ENCODE results near the gene FGD5.
A peak's percentile ranks its signal among the peaks of the same experiment; 100 is the strongest.

The FGD5 gene

DNA sequence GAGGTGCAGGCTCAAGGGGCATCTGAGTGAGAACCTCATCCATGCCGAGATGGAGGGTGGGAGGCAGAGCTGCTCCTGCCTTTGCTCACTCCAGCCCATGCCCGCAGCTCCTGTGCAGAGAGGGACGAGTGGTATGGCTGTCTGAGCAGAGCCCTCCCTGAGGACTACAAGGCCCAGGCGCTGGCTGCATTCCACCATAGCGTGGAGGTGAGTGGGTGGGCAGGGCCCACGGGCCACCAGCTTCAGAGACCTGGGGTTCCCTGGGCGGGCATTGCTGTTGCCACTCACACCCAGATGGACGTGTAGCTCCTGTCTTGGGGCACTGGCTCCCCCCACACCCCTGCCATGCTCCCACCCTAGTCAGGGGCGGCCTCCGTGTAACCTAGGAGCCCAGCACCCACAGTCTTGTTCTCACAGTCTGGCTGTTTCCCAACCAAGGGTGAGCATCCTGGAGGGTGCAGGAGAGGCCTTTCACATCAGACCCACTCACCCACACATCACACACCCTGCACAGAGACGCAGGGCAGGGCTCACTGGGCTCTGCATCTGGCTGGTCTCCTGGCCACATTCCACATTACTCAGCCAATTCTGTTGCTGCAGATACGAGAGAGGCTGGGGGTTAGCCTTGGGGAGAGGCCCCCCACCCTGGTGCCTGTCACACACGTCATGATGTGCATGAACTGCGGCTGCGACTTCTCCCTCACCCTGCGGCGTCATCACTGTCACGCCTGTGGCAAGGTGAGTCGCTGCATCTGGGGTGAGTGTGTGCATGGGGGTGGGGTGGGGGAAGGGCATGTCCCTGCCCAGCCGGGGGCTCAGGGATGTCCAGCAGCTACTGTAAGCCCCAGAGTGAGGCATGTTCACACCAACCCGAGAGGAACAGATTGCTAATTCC is 103.3 kb downstream of the FGD5 start:
- intact Hi-C loops (cut with micrococcal nuclease), result loop anchor here (1.0 to 2.0 kb wide), 3 partner anchors 131 to 288 kb away; no protein-coding TSS in a partner anchor
- Mint-ChIP-seq H3K27ac (no peak overlapping the region), H3K36me3 (ENCODE audit: low read depth) (no peaks in the 10 kb centered on the region), H3K4me3 (no peak overlapping the region), H3K4me1 (ENCODE audit: low read depth) (no peaks in the 10 kb centered on the region), H3K9me3 (no peaks in the 10 kb centered on the region), H3K27me3 (no peaks in the 10 kb centered on the region)

DNA sequence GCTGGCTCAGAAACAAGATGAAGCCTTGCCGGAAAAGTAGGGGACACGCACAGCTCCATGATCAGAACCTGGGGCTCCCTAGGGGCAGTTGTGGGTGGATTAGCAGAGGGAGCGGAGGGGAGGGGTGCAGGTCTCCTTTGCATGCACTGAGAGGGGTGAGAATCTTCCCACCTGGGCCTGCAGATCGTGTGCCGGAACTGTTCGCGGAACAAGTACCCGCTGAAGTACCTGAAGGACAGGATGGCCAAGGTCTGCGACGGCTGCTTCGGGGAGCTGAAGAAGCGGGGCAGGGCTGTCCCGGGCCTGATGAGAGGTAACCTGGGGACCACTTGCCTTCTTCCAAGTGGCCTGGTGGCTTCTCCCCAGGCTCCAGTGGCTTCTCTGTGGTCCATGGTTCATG is 104.1 kb downstream of the FGD5 start:
- no peaks in the 10 kb centered on the region for H3K27me3 Mint-ChIP-seq
- intact Hi-C loops (cut with micrococcal nuclease), result no loop called here
- no peaks in the 10 kb centered on the region for H3K9me3 Mint-ChIP-seq
- H3K27ac Mint-ChIP-seq, result no peak overlapping the region
- no peak overlapping the region for H3K4me3 Mint-ChIP-seq
- no peaks in the 10 kb centered on the region for H3K4me1 Mint-ChIP-seq (ENCODE audit: low read depth)
- no peaks in the 10 kb centered on the region for H3K36me3 Mint-ChIP-seq (ENCODE audit: low read depth)

- Mint-ChIP-seq H3K4me1 (ENCODE audit: low read depth) (no peaks in the 10 kb centered on the region), H3K9me3 (no peaks in the 10 kb centered on the region), H3K36me3 (ENCODE audit: low read depth) (no peaks in the 10 kb centered on the region), H3K27ac (no peak overlapping the region), H3K27me3 (no peaks in the 10 kb centered on the region), H3K4me3 (no peak overlapping the region)
- intact Hi-C loops (cut with micrococcal nuclease), result no loop called here
These were observed 104.7 kb downstream of the FGD5 start for GRCh38 chr3:14923476-14923875.

DNA sequence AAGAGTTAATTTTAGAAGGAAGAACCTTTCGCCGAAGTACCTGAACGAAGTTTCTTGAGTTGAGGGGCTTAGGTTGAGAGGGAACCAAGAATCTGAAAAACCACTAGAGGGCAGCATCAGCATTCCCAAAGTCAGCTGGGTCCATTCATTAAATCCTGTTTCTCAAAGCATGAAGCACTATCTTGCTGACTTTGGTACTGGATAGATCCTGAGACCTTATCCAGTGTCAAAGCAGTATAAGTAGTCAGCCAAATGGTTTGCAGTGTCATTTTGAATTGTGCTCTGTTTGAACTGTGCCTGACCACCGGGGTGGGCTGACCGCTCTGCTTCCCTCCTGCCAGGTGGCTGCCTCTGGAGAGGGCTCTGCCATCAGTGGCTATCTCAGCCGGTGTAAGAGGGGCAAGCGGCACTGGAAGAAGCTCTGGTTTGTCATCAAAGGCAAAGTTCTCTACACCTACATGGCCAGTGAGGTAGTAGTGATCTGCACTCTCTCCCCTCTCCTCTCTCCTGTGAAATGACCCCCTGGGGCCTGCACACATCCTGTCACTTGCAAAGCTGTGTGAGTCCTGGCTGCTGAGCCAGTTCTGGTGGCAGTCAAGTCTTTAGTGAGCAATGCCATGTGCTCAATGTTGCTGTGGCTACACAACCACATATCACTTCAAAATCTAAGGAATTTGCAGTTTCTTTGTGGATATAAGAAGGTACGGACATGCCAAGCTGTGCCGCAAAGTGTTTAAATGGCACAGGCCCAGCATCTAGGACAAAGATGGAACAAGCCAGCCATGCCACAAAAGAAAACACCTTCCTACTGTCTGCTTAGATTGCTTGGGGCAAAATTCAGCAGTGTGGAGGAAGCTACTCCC is 107.2 kb downstream of the FGD5 start:
- intact Hi-C loops (cut with micrococcal nuclease), result loop anchor here (5.0 kb wide), 1 partner anchor 86 kb away; no protein-coding TSS in a partner anchor
- no peaks in the 10 kb centered on the region for H3K36me3 Mint-ChIP-seq (ENCODE audit: low read depth)
- no peak overlapping the region for H3K4me3 Mint-ChIP-seq
- no peaks in the 10 kb centered on the region for H3K4me1 Mint-ChIP-seq (ENCODE audit: low read depth)
- H3K9me3 Mint-ChIP-seq, result no peaks in the 10 kb centered on the region
- H3K27ac Mint-ChIP-seq, result no peak overlapping the region
- H3K27me3 Mint-ChIP-seq, result no peaks in the 10 kb centered on the region

DNA sequence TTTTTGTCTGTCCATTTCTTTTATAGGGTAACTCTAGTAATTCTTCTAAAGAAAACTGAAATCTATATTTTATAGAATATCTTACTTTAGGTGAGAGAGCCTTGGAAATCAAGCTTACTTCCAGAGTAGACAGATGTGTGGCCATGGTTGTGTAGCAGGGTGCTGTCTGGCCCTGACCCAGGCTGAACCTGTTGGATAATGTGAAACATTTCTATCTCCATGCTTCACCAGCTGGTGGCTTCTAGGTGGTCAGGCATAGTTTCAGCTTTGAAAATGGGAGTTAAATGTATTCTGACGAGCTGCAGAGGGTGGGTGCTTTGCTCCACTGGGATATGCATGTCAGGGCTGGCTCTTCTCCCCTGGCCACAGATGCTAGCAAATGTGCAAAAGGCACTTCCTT is 107.8 kb downstream of the FGD5 start:
- H3K27ac Mint-ChIP-seq, result no peak overlapping the region
- no peaks in the 10 kb centered on the region for H3K27me3 Mint-ChIP-seq
- no peaks in the 10 kb centered on the region for H3K9me3 Mint-ChIP-seq
- intact Hi-C loops (cut with micrococcal nuclease), result loop anchor here (5.0 kb wide), 1 partner anchor 86 kb away; no protein-coding TSS in a partner anchor
- H3K4me3 Mint-ChIP-seq, result no peak overlapping the region
- H3K4me1 Mint-ChIP-seq (ENCODE audit: low read depth), result no peaks in the 10 kb centered on the region
- H3K36me3 Mint-ChIP-seq (ENCODE audit: low read depth), result no peaks in the 10 kb centered on the region

DNA sequence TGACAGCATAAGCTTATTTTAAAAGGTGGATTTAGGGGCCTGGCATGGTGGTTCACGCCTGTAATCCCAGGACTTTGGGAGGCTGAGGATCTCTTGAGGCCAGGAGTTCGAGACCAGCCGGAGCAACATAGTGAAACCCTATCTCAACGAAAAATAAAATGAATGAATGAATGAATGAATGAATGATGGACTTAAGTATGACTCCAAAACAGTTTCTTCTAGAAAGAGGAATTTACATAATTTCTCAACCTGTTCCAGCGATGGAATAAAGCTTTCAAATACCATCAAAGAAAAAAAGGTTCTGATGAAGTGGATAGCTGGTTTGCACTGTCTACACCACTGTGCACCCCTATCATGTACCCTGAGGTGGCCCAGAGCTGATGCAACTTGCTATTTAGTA is 108.5 kb downstream of the FGD5 start:
- H3K27ac Mint-ChIP-seq, result no peak overlapping the region
- H3K9me3 Mint-ChIP-seq, result no peaks in the 10 kb centered on the region
- no peaks in the 10 kb centered on the region for H3K36me3 Mint-ChIP-seq (ENCODE audit: low read depth)
- intact Hi-C loops (cut with micrococcal nuclease), result loop anchor here (5.0 kb wide), 1 partner anchor 85 kb away; no protein-coding TSS in a partner anchor
- H3K4me1 Mint-ChIP-seq (ENCODE audit: low read depth), result no peaks in the 10 kb centered on the region
- no peak overlapping the region for H3K4me3 Mint-ChIP-seq
- no peaks in the 10 kb centered on the region for H3K27me3 Mint-ChIP-seq

GRCh38 chr3:14929310-14930074 is 110.7 kb downstream of the FGD5 start:
- peak overlapping the region; percentile 70 for H3K27ac Mint-ChIP-seq
- H3K36me3 Mint-ChIP-seq (ENCODE audit: low read depth), result no peaks in the 10 kb centered on the region
- no peak overlapping the region for H3K4me3 Mint-ChIP-seq
- no peaks in the 10 kb centered on the region for H3K9me3 Mint-ChIP-seq
- no peaks in the 10 kb centered on the region for H3K27me3 Mint-ChIP-seq
- H3K4me1 Mint-ChIP-seq (ENCODE audit: low read depth), result no peaks in the 10 kb centered on the region
- intact Hi-C loops (cut with micrococcal nuclease), result loop anchor here (5.0 kb wide), 1 partner anchor 83 kb away; no protein-coding TSS in a partner anchor

GRCh38 chr3:14933820-14934425 is 115.2 kb downstream of the FGD5 start:
- Mint-ChIP-seq H3K27me3 (no peaks in the 10 kb centered on the region), H3K4me1 (ENCODE audit: low read depth) (peaks cover 2% of the 10 kb centered on the region), H3K4me3 (no peak overlapping the region), H3K9me3 (no peaks in the 10 kb centered on the region), H3K27ac (no peak overlapping the region), H3K36me3 (ENCODE audit: low read depth) (no peaks in the 10 kb centered on the region)
- intact Hi-C loops (cut with micrococcal nuclease), result no loop called here

- no peaks in the 10 kb centered on the region for H3K36me3 Mint-ChIP-seq (ENCODE audit: low read depth)
- H3K27ac Mint-ChIP-seq, result no peak overlapping the region
- peaks cover 7% of the 10 kb centered on the region for H3K4me1 Mint-ChIP-seq (ENCODE audit: low read depth)
- no peak overlapping the region for H3K4me3 Mint-ChIP-seq
- intact Hi-C loops (cut with micrococcal nuclease), result no loop called here
- H3K27me3 Mint-ChIP-seq, result no peaks in the 10 kb centered on the region
- no peaks in the 10 kb centered on the region for H3K9me3 Mint-ChIP-seq
These were observed 117.0 kb downstream of the FGD5 start for GRCh38 chr3:14935592-14936345.

GRCh38 chr3:14938954-14939353 is 120.2 kb downstream of the FGD5 start:
- intact Hi-C loops (cut with micrococcal nuclease), result no loop called here
- Mint-ChIP-seq H3K4me3 (no peak overlapping the region), H3K27me3 (no peaks in the 10 kb centered on the region), H3K27ac (no peak overlapping the region), H3K36me3 (ENCODE audit: low read depth) (peaks cover 18% of the 10 kb centered on the region), H3K9me3 (no peaks in the 10 kb centered on the region), H3K4me1 (ENCODE audit: low read depth) (peaks cover 7% of the 10 kb centered on the region)

DNA sequence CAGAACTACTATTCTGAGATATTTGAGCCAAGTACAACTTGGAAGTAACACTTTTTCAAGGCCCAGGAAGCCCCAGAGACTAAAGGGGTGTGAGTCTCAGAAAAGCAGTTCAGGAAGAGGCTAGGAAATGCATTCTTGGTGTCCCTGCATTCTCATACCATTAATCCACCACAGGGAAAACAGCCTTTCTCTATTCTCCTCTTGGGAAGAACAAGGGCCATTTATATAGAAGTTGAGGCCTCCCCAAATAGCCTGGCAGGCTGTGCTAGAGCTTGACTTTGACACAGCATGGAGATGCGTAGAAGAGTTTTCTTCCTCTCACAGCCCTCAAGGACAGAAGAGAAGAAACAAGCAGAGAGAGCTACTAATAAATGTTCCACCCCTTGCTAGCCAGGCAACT is 123.1 kb downstream of the FGD5 start:
- no peaks in the 10 kb centered on the region for H3K27me3 Mint-ChIP-seq
- H3K36me3 Mint-ChIP-seq (ENCODE audit: low read depth), result peaks cover 44% of the 10 kb centered on the region
- H3K9me3 Mint-ChIP-seq, result no peaks in the 10 kb centered on the region
- intact Hi-C loops (cut with micrococcal nuclease), result no loop called here
- H3K27ac Mint-ChIP-seq, result no peak overlapping the region
- H3K4me1 Mint-ChIP-seq (ENCODE audit: low read depth), result peaks cover 17% of the 10 kb centered on the region
- no peak overlapping the region for H3K4me3 Mint-ChIP-seq

- Mint-ChIP-seq H3K9me3 (no peaks in the 10 kb centered on the region), H3K27ac (no peak overlapping the region), H3K4me1 (ENCODE audit: low read depth) (peaks cover 17% of the 10 kb centered on the region), H3K36me3 (ENCODE audit: low read depth) (peaks cover 49% of the 10 kb centered on the region), H3K27me3 (no peaks in the 10 kb centered on the region), H3K4me3 (no peak overlapping the region)
- intact Hi-C loops (cut with micrococcal nuclease), result no loop called here
These were observed 124.3 kb downstream of the FGD5 start for GRCh38 chr3:14943042-14943441.

- no peaks in the 10 kb centered on the region for H3K9me3 Mint-ChIP-seq
- intact Hi-C loops (cut with micrococcal nuclease), result loop anchor here (5.0 kb wide), 2 partner anchors 261 to 824 kb away; partner anchors contain the start of genes CAPN7 and CHCHD4
- H3K27ac Mint-ChIP-seq, result peak overlapping the region; percentile 100
- peaks cover 27% of the 10 kb centered on the region for H3K4me1 Mint-ChIP-seq (ENCODE audit: low read depth)
- H3K36me3 Mint-ChIP-seq (ENCODE audit: low read depth), result peaks cover 62% of the 10 kb centered on the region
- H3K4me3 Mint-ChIP-seq, result peak overlapping the region; percentile 100
- H3K27me3 Mint-ChIP-seq, result no peaks in the 10 kb centered on the region
These were observed 127.5 kb downstream of the FGD5 start for GRCh38 chr3:14946236-14946635.

Data from dendritic cell treated with granulocyte-macrophage colony-stimulating factor and Interleukin-4, amounts not matched to agents 40 ng/mL and 50 ng/mL, for 4 days (primary cell).